ENCODE data around the gene PPP6R2. TPM values are rescaled to one million over a fixed set of nuclear protein-coding genes. Genes with fewer than 3 reads are reported as not detected.

The PPP6R2 gene
- total and polyA plus RNA-seq, 2 of the 8 experiments (the other 6 are each of a cell fraction or from before 2014, with no cell fraction given), result 25.0 to 32.2 TPM

- H3K79me1 ChIP-seq (ENCODE audit: low read depth, low read length), result peaks cover 7% of the 10 kb centered on the region
- H3K4me2 ChIP-seq (ENCODE audit: insufficient read depth in 1 of 2, low read depth in 2 of 2, low read length in 2 of 2), result no peak overlapping the region
- no peak overlapping the region for H3K56ac ChIP-seq (replicated peaks; ENCODE audit: insufficient read length, low read depth, low read length)
- no peak overlapping the region for H3K18ac ChIP-seq (ENCODE audit: extremely low read depth, low read length)
- no peak overlapping the region for H2BK12ac ChIP-seq (ENCODE audit: low read depth, low read length)
- H3K9me3 ChIP-seq (ENCODE audit: insufficient read depth in 2 of 2, low read depth in 1 of 2, low read length in 1 of 2), result no peaks in the 10 kb centered on the region
- no peak overlapping the region for H3K4ac ChIP-seq (replicated peaks; ENCODE audit: insufficient read length, low read depth, low read length)
- no peak overlapping the region for H3K9ac ChIP-seq (replicated peaks in 1 of 4; ENCODE audit: extremely low read depth in 1 of 4, low read depth in 3 of 4, low read length in 3 of 4)
- FAIRE-seq, result no peak
- DNase-seq (ENCODE audit: low read depth in 1 of 2, low spot score in 2 of 2), result no peak
- H2AFZ ChIP-seq (ENCODE audit: low read length), result no peak overlapping the region
- H3K23ac ChIP-seq (ENCODE audit: insufficient read length), result no peak overlapping the region
- H3K4me3 ChIP-seq (ENCODE audit: extremely low read depth in 1 of 4, insufficient read depth in 2 of 4, low read depth in 3 of 4, low read length in 4 of 4), result no peak overlapping the region
- H3K27ac ChIP-seq (ENCODE audit: low read depth, low read length), result no peak overlapping the region
- ChIA-PET CTCF (ENCODE audit: partially characterized antibody) (interaction anchor here (0.6 to 1.9 kb wide), 4 partner anchors 29 to 235 kb away, joined by 3 to 13 read pairs (median 3); no protein-coding TSS in a partner anchor), POLR2A (ENCODE audit: partially characterized antibody) (interaction anchor here (1.1 kb wide), 1 partner anchor 18 kb away, joined by 4 read pairs; the partner anchor contains the start of gene ADM2)
- H4K8ac ChIP-seq (ENCODE audit: extremely low read depth, insufficient read depth, low read length), result no peak overlapping the region; the same call in 1 of the 2 replicates
- peaks cover 11 to 34% of the 10 kb centered on the region in 2 experiments for H4K20me1 ChIP-seq (replicated peaks in 1 of 2; ENCODE audit: control insufficient read depth in 1 of 2, insufficient read depth in 2 of 2, low read length in 2 of 2)
- no peak overlapping the region for H2BK20ac ChIP-seq (ENCODE audit: low read length)
- H4K5ac ChIP-seq (ENCODE audit: insufficient read length, low read depth, low read length), result no peak overlapping the region
- no peak overlapping the region for H4K91ac ChIP-seq (replicated peaks; ENCODE audit: insufficient read length, low read length)
- peaks cover 0 to 1% (median 0%) of the 10 kb centered on the region in 4 experiments; a peak in 1 of 7 replicates for H3K4me1 ChIP-seq (replicated peaks in 1 of 4; ENCODE audit: control insufficient read depth in 3 of 4, insufficient read depth in 4 of 4, low read length in 3 of 4)
- H3K27me3 ChIP-seq (replicated peaks in 1 of 4; ENCODE audit: control insufficient read depth in 3 of 4, extremely low read depth in 1 of 4, insufficient read depth in 3 of 4, low read length in 3 of 4), result no peaks in the 10 kb centered on the region
- 97% methylated on average over 6 of the region's 24 CpGs; no CpG with 5 or more reads in 1 of the 2 experiments for WGBS, 2 experiments (ENCODE audit: extremely low coverage in 1 of 2, insufficient coverage in 1 of 2, insufficient read length in 1 of 2, insufficient replicate concordance in 2 of 2, low coverage in 1 of 2, low lambda C conversion rate in 2 of 2, missing lambda C conversion rate in 1 of 2)
- no peak overlapping the region for H2AK5ac ChIP-seq (ENCODE audit: low read depth, low read length)
- no peaks in the 10 kb centered on the region; the same call in 1 of the 2 replicates for H3K23me2 ChIP-seq (ENCODE audit: low read depth, low read length)
- H2BK5ac ChIP-seq (ENCODE audit: low read depth, low read length), result no peak overlapping the region
- peaks cover 23 to 77% (median 53%) of the 10 kb centered on the region in 4 experiments for H3K36me3 ChIP-seq (ENCODE audit: control insufficient read depth in 2 of 4, insufficient read depth in 4 of 4, low read length in 3 of 4)
- H3K14ac ChIP-seq (ENCODE audit: insufficient read length), result no peak overlapping the region
- H2BK120ac ChIP-seq (replicated peaks; ENCODE audit: low read depth, low read length), result no peak overlapping the region
- H2BK15ac ChIP-seq (ENCODE audit: low read length), result no peak overlapping the region
- peaks cover 0 to 15% of the 10 kb centered on the region in 2 experiments; a peak in 2 of 4 replicates for H3K79me2 ChIP-seq (ENCODE audit: control insufficient read depth in 1 of 2, insufficient read depth in 2 of 2, low read length in 2 of 2)
- TF ChIP-seq CTCF (IDR thresholded peaks at IDR 0.05; ENCODE audit: control extremely low read depth in 1 of 3, insufficient read depth in 1 of 3, low read depth in 1 of 3, low read length in 3 of 3) (no peak), TAF7 (optimal IDR thresholded peaks at IDR 0.05; ENCODE audit: borderline replicate concordance, low read depth, low read length) (no peak), SAP30 (IDR thresholded peaks at IDR 0.05; ENCODE audit: insufficient read depth, insufficient replicate concordance, low read length) (no peak), KDM1A (IDR thresholded peaks at IDR 0.05; ENCODE audit: borderline replicate concordance, low read length) (no peak), KDM5A (IDR thresholded peaks at IDR 0.05; ENCODE audit: low read length) (no peak), NANOG (IDR thresholded peaks at IDR 0.05; ENCODE audit: insufficient read depth, low read depth, low read length, poor library complexity, severe bottlenecking) (no peak), EP300 (IDR thresholded peaks at IDR 0.05; ENCODE audit: borderline replicate concordance in 1 of 2, low read depth in 2 of 2, low read length in 2 of 2) (no peak), POU5F1 (IDR thresholded peaks at IDR 0.05; ENCODE audit: low read depth, low read length) (no peak), FOSL1 (IDR thresholded peaks at IDR 0.05; ENCODE audit: insufficient read depth, low read depth, low read length) (no peak), CREB1 (IDR thresholded peaks at IDR 0.05) (no peak), SP4 (IDR thresholded peaks at IDR 0.05; ENCODE audit: low read length) (no peak)
These were observed 121.3 kb downstream of the PPP6R2 start for GRCh38 chr22:50464451-50464850.
